Aorta (tissue), 5 donors: Measurements from ENCODE around the gene SLC25A19. TPM values are rescaled to one million over a fixed set of nuclear protein-coding genes. Genes with fewer than 3 reads are reported as not detected.

Experiments
- ATAC-seq: fragments of 200-7000 bp; cut with Tn5 transposase; one replicate; pipeline ENCODE4 v1.9.1; 2022; ENCODE audit warnings: moderate library complexity; ENCODE audit not compliant: low FRiP score
- DNase-seq, 2 donors: peaks; one replicate each; pipeline ENCODE4 v3.0.0-alpha.2; 2020
- H3K27ac ChIP-seq, 2 donors: one replicate each; pipeline ENCODE4 v1.5.1; 2013; ENCODE audit warnings: low read length in 2 of 2, mild to moderate bottlenecking in 2 of 2, moderate library complexity in 2 of 2, control low read depth in 1 of 2, inconsistent platforms in 1 of 2, low read depth in 1 of 2
- H3K27me3 ChIP-seq, 2 donors: one replicate each; pipeline ENCODE4 v1.6.1; 2013; ENCODE audit warnings: control low read depth in 1 of 2, low read length in 1 of 2, mild to moderate bottlenecking in 1 of 2, moderate library complexity in 1 of 2; ENCODE audit not compliant: insufficient read depth in 2 of 2, control insufficient read depth in 1 of 2
- H3K36me3 ChIP-seq, 2 donors: one replicate each; pipeline ENCODE4 v1.6.1; 2013; ENCODE audit warnings: control low read depth in 1 of 2, low read length in 1 of 2, mild to moderate bottlenecking in 1 of 2; ENCODE audit not compliant: insufficient read depth in 2 of 2, control insufficient read depth in 1 of 2
- H3K4me1 ChIP-seq, 2 donors: one replicate each; pipeline ENCODE4 v1.6.1; 2013; ENCODE audit warnings: low read length in 2 of 2, control low read depth in 1 of 2, mild to moderate bottlenecking in 1 of 2, moderate library complexity in 1 of 2; ENCODE audit not compliant: insufficient read depth in 2 of 2, control insufficient read depth in 1 of 2
- H3K4me3 ChIP-seq, 2 donors: one replicate each; pipeline ENCODE4 v1.5.1; 2013; ENCODE audit warnings: low read length in 2 of 2, control low read depth in 1 of 2, mild to moderate bottlenecking in 1 of 2
- H3K9me3 ChIP-seq: one replicate; pipeline ENCODE4 v1.6.1; 2013; ENCODE audit warnings: mild to moderate bottlenecking, low read length; ENCODE audit not compliant: control insufficient read depth
- WGBS, 2 donors: extraction: QIAGEN DNeasy Blood & Tissue Kit; methylation state at CpG; one replicate each; pipeline ENCODE4 v1.1.7; 2013; 5-methylcytosine and 5-hydroxymethylcytosine counted together
- intact Hi-C, 2 donors: fragments of 100-400 bp; cut with DNase I; formaldehyde crosslinking; loops; one replicate each; pipeline versions ENCODE4 v1.14.2 to v1.15.0; 2022
- polyA plus RNA-seq, 2 donors: library from polyadenylated mRNA; stranded (reverse); fragments of 200-250 nt; gene quantifications; one replicate each; pipeline ENCODE4 v1.2.3, GENCODE V29; 2013
- total RNA-seq, 2 donors: library from RNA; stranded (reverse); fragmentation: NEBNext Ultra II Directional; extraction: Animal tissue kit (Norgen Biotek cat#: 25700); gene quantifications; one replicate each; pipeline ENCODE4 v1.2.1, GENCODE V29; 2021
- donor health status: healthy with polysubstance abuse.
- donor health status: Bipolar disorder and iron deficiency.
- donor health status: DM: no; HTN: no; CAD: no.
- donor health status: DM: no; HTN: no; CAD: no.
- donor health status: DM: yes; HTN: yes; CAD: no.

Gene SLC25A19
- total and polyA plus RNA-seq, 4 donors: 5.0 to 15.7 (median 7.9) TPM

DNA sequence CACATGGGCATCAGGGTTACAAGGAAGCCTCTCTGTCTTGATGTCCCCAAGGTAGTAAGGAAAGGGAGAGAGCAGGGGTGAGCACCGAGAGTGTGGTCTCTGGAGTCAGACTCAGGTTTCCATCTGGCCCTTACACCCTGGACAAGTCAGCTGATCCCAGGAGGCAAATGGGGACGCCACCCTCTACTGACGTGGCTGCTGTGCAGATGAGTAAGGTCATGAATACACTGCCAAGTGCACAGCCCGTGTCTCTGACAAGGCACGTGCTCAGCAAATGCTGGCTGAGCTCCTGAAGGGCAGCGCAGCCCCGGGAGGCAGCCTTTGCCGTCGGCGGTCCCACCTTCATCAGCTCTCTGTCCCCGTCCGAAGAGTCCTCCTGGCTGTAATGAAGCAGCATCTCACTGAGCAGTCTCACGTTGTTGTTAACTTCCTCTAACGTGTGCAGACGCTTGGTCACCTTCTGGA lies 47.2 kb downstream of the SLC25A19 start:
- H3K4me3 ChIP-seq: no peak overlapping the region
- H3K9me3 ChIP-seq: no peaks in the 10 kb centered on the region
- H3K4me1 ChIP-seq: no peaks in the 10 kb centered on the region
- no peak overlapping the region for H3K27ac ChIP-seq
- no peaks in the 10 kb centered on the region for H3K27me3 ChIP-seq
- ATAC-seq (no peak), DNase-seq (no peak)
- H3K36me3 ChIP-seq: peaks cover 0 to 11% of the 10 kb centered on the region in 2 donors
- WGBS, 2 donors: 77% methylated on average over 15 of the region's 15 CpGs
- intact Hi-C loops: no loop called here

DNA sequence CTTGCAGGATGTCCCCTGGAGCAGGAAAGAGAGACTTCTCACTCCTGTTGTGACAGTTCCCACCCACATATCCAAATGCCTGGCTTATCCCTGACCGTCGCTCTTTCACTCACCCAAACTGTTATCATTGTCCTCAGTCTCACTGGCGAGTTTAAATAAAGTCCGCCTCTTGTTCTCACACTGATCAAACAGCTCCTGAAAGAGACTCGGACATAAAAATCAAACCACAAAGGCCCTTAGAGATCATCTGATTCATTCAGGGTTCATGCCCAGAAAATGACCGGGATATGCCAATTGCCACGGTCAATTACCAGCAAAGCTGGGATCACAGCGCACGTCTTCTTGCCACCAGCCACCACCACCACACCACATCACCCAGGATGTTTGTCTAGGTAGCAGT lies 47.7 kb downstream of the SLC25A19 start:
- Histone ChIP-seq H3K9me3 (no peaks in the 10 kb centered on the region), H3K4me3 (no peak overlapping the region), H3K4me1 (no peaks in the 10 kb centered on the region), H3K27ac (no peak overlapping the region), H3K27me3 (no peaks in the 10 kb centered on the region), H3K36me3 (peaks cover 0 to 11% of the 10 kb centered on the region in 2 donors)
- 90 to 91% methylated on average over 9 of the region's 9 CpGs for WGBS, 2 donors
- ATAC-seq (no peak), DNase-seq (no peak)
- intact Hi-C loops: no loop called here

DNA sequence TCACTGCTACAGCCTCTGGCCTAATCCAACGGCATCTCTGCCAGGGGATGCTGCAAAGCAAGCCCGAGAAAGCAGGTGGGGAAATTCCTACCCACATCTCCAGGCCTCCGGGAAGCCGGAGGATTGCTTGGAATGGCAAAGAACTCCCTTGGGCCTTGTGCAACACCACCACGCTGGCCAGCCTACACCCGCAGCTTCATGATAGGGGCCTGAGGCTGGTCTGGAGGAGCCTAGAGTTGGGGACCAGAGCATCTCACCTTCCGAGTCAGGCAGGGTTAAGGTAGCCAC lies 48.1 kb downstream of the SLC25A19 start:
- H3K4me3 ChIP-seq: no peak overlapping the region
- DNase-seq: peak in 1 of 2 donors; percentile 78
- H3K4me1 ChIP-seq: no peaks in the 10 kb centered on the region
- H3K27me3 ChIP-seq: no peaks in the 10 kb centered on the region
- 55 to 71% methylated on average over 7 of the region's 7 CpGs for WGBS, 2 donors
- ATAC-seq: no peak
- peaks cover 0 to 9% of the 10 kb centered on the region in 2 donors for H3K36me3 ChIP-seq
- H3K9me3 ChIP-seq: no peaks in the 10 kb centered on the region
- intact Hi-C loops: no loop called here
- no peak overlapping the region for H3K27ac ChIP-seq

DNA sequence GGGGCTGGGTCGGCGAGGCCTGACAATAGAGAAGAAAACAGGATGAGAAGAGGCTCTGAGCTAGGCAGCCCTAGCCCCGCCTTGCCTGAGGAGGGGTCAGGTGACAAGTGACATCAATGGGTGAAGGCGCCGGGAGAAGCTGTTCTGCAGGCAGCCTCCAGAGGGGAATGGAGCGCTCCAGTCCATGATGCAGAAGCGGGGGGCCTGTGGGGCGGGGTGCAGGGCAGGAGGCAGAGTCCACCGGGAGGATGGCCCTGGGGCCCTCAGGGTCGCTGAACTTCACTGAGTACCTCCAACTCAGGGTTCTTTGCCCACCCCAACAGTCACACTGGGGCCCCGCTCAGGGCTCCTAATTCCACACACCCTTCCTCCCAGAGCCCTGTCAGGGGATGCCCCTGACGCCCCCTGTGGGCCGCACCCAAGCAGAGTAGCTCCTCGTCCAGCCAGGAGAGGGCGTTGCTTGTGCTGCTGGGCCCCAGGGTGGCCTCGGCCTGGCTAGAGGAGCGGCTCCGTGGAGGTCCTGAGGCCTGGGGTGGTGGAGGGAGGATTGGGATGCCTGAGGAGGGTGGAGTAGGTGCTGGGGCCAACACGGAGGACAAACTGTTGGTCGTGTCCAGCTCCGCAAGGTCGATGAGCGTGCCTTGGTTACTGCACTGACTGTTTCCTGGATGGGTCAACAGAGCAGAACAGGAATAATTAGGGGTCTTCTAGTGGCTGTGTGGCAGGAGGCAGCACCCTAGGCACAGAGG lies 48.7 kb downstream of the SLC25A19 start:
- Histone ChIP-seq H3K4me3 (no peak overlapping the region), H3K27ac (no peak overlapping the region), H3K36me3 (peaks cover 0 to 9% of the 10 kb centered on the region in 2 donors), H3K4me1 (no peaks in the 10 kb centered on the region), H3K27me3 (no peaks in the 10 kb centered on the region), H3K9me3 (no peaks in the 10 kb centered on the region)
- WGBS, 2 donors: 58% methylated on average over 23 of the region's 23 CpGs
- peak in 1 of 2 donors; percentile 80 for DNase-seq
- intact Hi-C loops: no loop called here
- no peak for ATAC-seq

DNA sequence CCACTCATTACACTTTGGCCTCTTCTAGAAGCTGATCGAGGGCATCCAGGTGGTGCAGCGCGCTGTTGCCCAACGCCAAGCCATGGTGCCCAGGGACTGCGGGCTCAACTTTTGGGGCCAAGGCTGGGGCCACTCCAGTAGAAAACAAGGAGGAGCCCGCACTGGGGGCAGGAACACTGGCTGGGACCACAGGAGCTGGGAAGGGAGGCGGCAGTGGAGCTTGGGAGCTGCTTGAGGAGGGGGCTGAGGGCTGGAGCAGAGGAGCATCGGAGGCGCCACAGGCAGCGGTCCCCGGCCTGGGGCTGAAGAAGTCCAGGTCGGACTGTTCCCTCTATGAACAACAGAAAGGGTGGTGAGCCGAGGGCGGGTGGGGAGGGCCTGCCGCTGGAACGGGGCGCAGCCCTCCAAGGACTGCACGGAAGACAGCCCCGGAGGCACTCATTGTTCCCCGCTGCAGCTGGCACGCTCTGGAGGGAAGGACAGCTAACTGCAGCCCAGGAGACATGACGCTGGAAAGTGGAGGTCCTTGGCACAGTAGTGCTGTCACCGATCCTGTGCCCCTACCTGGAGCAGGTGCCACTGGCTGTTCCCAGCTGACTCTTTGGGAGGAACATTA lies 49.3 kb downstream of the SLC25A19 start:
- Histone ChIP-seq H3K4me1 (no peaks in the 10 kb centered on the region), H3K36me3 (peaks cover 0 to 9% of the 10 kb centered on the region in 2 donors), H3K9me3 (no peaks in the 10 kb centered on the region), H3K27me3 (no peaks in the 10 kb centered on the region), H3K27ac (no peak overlapping the region), H3K4me3 (no peak overlapping the region)
- intact Hi-C loops: no loop called here
- DNase-seq (peak in 1 of 2 donors; percentile 71), ATAC-seq (no peak)
- WGBS, 2 donors: 84 to 88% methylated on average over 22 to 23 of the region's 23 CpGs

DNA sequence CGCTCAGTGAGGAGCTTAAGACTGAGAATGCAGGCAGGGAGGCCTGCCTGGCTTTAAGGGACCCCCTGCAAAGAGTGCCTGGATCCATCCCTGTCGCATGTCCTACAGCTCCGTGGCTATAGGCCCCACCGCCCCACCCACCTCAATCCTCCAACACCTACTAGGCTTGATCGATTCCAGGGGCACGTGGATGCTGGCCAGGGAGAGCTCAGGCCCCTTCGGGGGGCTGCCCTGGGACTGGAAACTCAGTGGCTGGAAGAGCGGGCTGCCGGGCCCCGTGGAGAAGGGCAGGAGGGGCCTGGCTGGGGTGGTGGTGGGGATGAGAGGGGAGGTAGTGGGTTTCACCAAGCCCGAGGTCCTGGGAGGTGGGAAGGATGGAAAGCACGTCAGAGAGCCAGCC lies 50.0 kb downstream of the SLC25A19 start:
- 80 to 87% methylated on average over 12 of the region's 12 CpGs for WGBS, 2 donors
- H3K27ac ChIP-seq: no peak overlapping the region

DNA sequence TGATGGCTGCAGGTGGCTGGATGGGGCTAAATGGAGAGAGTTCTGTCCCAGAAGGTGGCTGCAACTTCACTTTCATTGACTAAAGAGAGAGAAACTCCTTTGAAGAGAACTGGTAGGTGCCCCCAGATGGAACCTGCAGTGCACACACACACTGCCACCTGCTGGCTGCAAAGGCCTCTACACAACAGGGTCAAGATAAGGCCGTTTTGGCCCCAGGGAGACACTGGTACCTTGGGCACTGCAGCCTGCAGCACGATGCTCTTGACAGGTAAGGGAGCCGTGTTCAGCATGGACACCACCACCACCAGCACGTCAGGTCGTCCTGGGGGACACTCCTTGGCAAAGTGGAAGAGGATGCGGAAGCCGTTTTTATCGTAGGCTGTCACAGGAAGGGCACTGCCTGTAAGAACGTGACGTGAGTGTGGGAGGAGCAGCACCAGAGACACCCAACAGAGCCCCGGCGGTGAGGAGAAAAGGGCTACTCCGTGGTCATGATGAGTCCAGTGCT lies 50.5 kb downstream of the SLC25A19 start:
- intact Hi-C loops: no loop called here
- Histone ChIP-seq H3K27me3 (no peaks in the 10 kb centered on the region), H3K27ac (no peak overlapping the region), H3K4me1 (no peaks in the 10 kb centered on the region), H3K4me3 (no peak overlapping the region), H3K9me3 (no peaks in the 10 kb centered on the region), H3K36me3 (peaks cover 0 to 12% of the 10 kb centered on the region in 2 donors)
- 45 to 46% methylated on average over 13 of the region's 13 CpGs for WGBS, 2 donors
- DNase-seq: peak in 1 of 2 donors; percentile 80
- peak; percentile 67 for ATAC-seq

More for the DNA sequence above, 50.0 kb downstream of the SLC25A19 start:
- intact Hi-C loops: no loop called here
- H3K27me3 ChIP-seq: no peaks in the 10 kb centered on the region
- H3K36me3 ChIP-seq: peaks cover 0 to 12% of the 10 kb centered on the region in 2 donors
- no peak for ATAC-seq
- no peaks in the 10 kb centered on the region for H3K9me3 ChIP-seq
- DNase-seq: peak in 1 of 2 donors; percentile 66
- no peaks in the 10 kb centered on the region for H3K4me1 ChIP-seq
- no peak overlapping the region for H3K4me3 ChIP-seq

DNA sequence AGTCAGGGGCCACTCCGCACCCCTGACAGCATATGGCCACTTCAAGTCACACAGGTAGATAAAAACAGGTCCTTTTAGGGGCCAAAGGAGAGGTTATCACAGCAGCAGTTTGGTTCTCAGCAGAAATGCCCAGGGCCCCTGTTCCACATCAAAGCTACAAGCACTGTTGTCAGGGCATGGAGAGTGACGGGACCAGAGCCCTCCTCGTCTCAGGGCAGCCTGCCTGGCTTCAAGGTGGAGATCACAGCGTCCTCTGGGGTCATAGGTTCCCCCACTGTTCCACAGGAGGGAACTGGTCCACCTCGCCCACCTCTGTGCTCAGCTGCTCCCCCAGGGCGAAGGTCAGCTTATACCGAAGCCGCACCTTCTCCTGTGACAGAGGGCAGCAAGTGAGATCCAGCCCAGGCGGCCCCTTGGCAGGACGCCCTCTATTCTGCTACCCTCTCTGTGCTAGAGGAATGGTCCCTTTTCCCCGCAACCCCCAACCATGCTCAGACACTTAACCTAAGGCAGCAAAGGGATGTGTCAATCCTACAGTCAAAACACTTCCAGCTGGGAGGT lies 51.1 kb downstream of the SLC25A19 start:
- no peak overlapping the region for H3K4me3 ChIP-seq
- no peak for ATAC-seq
- no peak overlapping the region for H3K27ac ChIP-seq
- DNase-seq: peak in 1 of 2 donors; percentile 56
- WGBS, 2 donors: 77 to 81% methylated on average over 11 of the region's 11 CpGs
- no peaks in the 10 kb centered on the region for H3K9me3 ChIP-seq
- no peaks in the 10 kb centered on the region for H3K4me1 ChIP-seq
- H3K27me3 ChIP-seq: no peaks in the 10 kb centered on the region
- intact Hi-C loops: no loop called here
- peaks cover 0 to 12% of the 10 kb centered on the region in 2 donors for H3K36me3 ChIP-seq
